ENCODE results near the gene CTRL. TPM values are rescaled to one million over a fixed set of nuclear protein-coding genes. Genes with fewer than 3 reads are reported as not detected.

CTRL gene
- 4.7 TPM for total RNA-seq

GRCh38 chr16:67931712-67932461 is at the start of gene CTRL:
Gene CTRL, minus strand, starts transcription at chr16:67931862. Its CDS starts 10 bp downstream, at chr16:67931852.

GRCh38 chr16:67979955-67980678 is 48.5 kb upstream of the CTRL start, which contains the start of gene DPEP3:
Gene DPEP3, minus strand, starts transcription at chr16:67980499. Its CDS starts 119 bp downstream, at chr16:67980380.

GRCh38 chr16:67968400-67969253 is 37.0 kb upstream of the CTRL start, which contains the start of gene SLC12A4:
Gene SLC12A4, minus strand, starts transcription at chr16:67968637. Its CDS starts 84 bp downstream, at chr16:67968553.

GRCh38 chr16:67943619-67944504 is 12.2 kb upstream of the CTRL start, which contains the start of gene LCAT:
Gene LCAT, minus strand, starts transcription at chr16:67944120. Its CDS starts 19 bp downstream, at chr16:67944101.

GRCh38 chr16:67936124-67936879 is 4.6 kb upstream of the CTRL start, which contains the start of gene PSMB10:
Gene PSMB10, minus strand, starts transcription at chr16:67936850. Its CDS starts 101 bp downstream, at chr16:67936749.

DNA sequence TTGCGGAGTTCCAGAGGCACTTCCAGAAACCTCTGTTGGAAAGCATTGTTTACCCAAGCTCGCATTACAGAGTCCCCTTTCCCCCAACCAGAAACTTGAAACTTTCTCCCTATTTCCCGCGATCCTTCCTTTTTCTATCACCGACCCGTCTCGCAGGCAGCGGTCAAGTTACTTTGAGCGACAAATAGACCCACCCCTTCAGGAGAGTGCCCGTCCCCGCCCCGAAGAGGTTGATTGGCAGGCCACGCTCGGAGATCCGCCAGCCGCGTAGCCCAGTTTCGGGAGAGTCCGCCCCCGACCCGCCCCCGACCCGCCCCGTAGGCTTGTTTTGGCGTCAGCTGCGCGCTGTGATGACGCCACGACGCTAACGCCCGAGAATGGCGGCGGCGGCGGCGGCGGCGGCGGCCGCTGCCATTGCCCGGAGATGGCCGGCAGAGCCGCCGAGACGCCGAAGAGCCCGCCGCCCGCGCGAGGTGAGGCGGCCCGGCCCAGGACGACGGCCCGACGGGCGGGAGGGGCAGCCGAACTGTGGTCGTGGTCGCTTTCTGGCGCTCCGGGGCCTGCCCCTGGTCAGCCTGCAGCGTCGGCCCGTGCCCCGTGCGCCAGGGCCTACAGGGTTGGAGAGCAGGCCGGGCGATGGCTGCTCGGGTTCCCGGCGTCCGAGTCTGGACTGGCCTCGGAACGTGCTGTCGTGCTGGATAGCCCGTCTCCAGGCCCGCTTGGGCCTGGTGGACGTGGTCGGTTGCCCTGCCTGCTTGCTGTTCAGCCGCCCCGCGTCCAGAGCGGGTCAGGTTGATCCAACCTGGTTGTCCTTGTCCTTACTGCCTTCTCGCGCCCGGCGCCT is 38.5 kb downstream of the CTRL start, which contains the start of gene PSKH1:
Gene PSKH1 (plus strand): TSS at position 356 of the 844 bp plus-strand sequence. CDS start 15,496 bp downstream, outside the sequence.

DNA sequence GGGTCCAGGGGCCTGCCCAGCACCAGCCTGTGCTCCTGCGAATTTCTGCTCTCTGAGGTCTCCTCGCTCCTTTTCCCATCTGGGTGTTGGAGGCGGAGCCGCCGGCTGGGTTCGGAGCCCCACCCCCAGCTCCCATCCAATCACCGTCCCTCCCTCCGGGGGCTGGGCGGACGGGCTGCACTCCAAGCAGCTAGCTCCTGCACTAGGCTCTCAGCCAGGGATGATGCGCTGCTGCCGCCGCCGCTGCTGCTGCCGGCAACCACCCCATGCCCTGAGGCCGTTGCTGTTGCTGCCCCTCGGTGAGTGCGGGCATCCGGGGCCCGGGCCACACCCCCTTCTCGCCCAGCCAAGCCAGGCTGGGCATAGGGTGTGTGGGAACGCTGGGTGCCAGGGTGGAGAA is 47.0 kb downstream of the CTRL start, which contains the start of gene NRN1L:
Gene NRN1L (plus strand): TSS at position 202 of the 400 bp plus-strand sequence. CDS start 19 bp downstream, at position 221.

Small RNAs within 50 kb of the gene (small RNA-seq; reads per million reads assigned to genes)
- not detected for gene NRN1L (ENCODE audit: low replicate concordance)

Other genes starting within 250 kb of the CTRL start
- 62.0 TPM for gene GFOD2, start 212.5 kb downstream of the CTRL start, total RNA-seq
- 16.0 TPM for gene RANBP10, start 125.3 kb downstream of the CTRL start, total RNA-seq
- 6.3 TPM for gene TSNAXIP1, start 125.0 kb downstream of the CTRL start, total RNA-seq
- gene THAP11, start 89.5 kb downstream of the CTRL start, total RNA-seq: 25.7 TPM
- gene NUTF2, start 84.9 kb downstream of the CTRL start, total RNA-seq: 110 TPM
- gene CENPT, start 84.2 kb downstream of the CTRL start, total RNA-seq: 49.1 TPM
- gene EDC4, start 58.8 kb downstream of the CTRL start, total RNA-seq: 67.0 TPM
- gene NRN1L, start 47.0 kb downstream of the CTRL start, total RNA-seq: not detected
- 21.3 TPM for gene PSKH1, start 38.6 kb downstream of the CTRL start, total RNA-seq
- 11.6 TPM for gene PSMB10, start 5.0 kb upstream of the CTRL start, total RNA-seq
- 1.3 TPM for gene LCAT, start 12.3 kb upstream of the CTRL start, total RNA-seq
- gene SLC12A4, start 36.8 kb upstream of the CTRL start, total RNA-seq: 13.5 TPM
- gene DPEP3, start 48.6 kb upstream of the CTRL start, total RNA-seq: not detected
- not detected for gene DPEP2, start 67.6 kb upstream of the CTRL start, total RNA-seq
- not detected for gene DPEP2NB, start 84.0 kb upstream of the CTRL start, total RNA-seq
- 8.8 TPM for gene DDX28, start 91.4 kb upstream of the CTRL start, total RNA-seq
- gene DUS2, start 91.4 kb upstream of the CTRL start, total RNA-seq: 15.7 TPM
- gene NFATC3, start 153.5 kb upstream of the CTRL start, total RNA-seq: 26.6 TPM

All from parietal lobe (tissue), 2 donors.